Osteocyte (in vitro differentiated cells): Measurements from ENCODE around the gene APCDD1L. TPM values are rescaled to one million over a fixed set of nuclear protein-coding genes. Genes with fewer than 3 reads are reported as not detected.
A peak's percentile ranks its signal among the peaks of the same experiment; 100 is the strongest.
"Not testable (repeated sequence)": the region's sequence is repeated elsewhere in the genome, so short reads cannot be mapped to it uniquely, and the experiment has no call there.

Experiments used
- DNase-seq: peaks from one replicate; pipeline ENCODE4 v3.0.0; 2021; ENCODE audit warnings: mixed read lengths; ENCODE audit not compliant: unreplicated experiment; ENCODE audit errors: extremely low spot score
- H3K27ac Mint-ChIP-seq: one replicate; pipeline ENCODE4 v1.8.0; 2021; ENCODE audit warnings: mild to moderate bottlenecking, mixed read lengths; ENCODE audit not compliant: unreplicated experiment
- H3K27me3 Mint-ChIP-seq: one replicate; pipeline ENCODE4 v1.8.0; 2021; ENCODE audit warnings: mixed read lengths; ENCODE audit not compliant: unreplicated experiment
- H3K36me3 Mint-ChIP-seq: one replicate; pipeline ENCODE4 v1.8.0; 2021; ENCODE audit warnings: mixed read lengths; ENCODE audit not compliant: unreplicated experiment
- H3K4me1 Mint-ChIP-seq: one replicate; pipeline ENCODE4 v1.8.0; 2021; ENCODE audit warnings: mixed read lengths; ENCODE audit not compliant: unreplicated experiment
- H3K4me3 Mint-ChIP-seq: one replicate; pipeline ENCODE4 v1.8.0; 2021; ENCODE audit warnings: mild to moderate bottlenecking, moderate library complexity, mixed read lengths; ENCODE audit not compliant: unreplicated experiment
- H3K9me3 Mint-ChIP-seq: one replicate; pipeline ENCODE4 v1.8.0; 2021; ENCODE audit warnings: mixed read lengths; ENCODE audit not compliant: unreplicated experiment
- CTCF ChIP-seq: fragments of 200-600 bp; sonication (generic); IDR thresholded peaks from 2 replicates; pipeline ENCODE4 v1.5.0; 2021; ENCODE audit warnings: antibody characterized with exemption, mild to moderate bottlenecking, moderate library complexity
- total RNA-seq: library from RNA; stranded (reverse); gene quantifications from 2 replicates; pipeline ENCODE4 v1.2.1, GENCODE V29; 2021

APCDD1L gene
- total RNA-seq, 1 donor from 2014 or later = 3.1 TPM

GRCh38 chr20:58432186-58432954 lies 82.8 kb downstream of the APCDD1L start:
- TF ChIP-seq CTCF = no peak
- no peak for DNase-seq
- Mint-ChIP-seq H3K27me3 (no peaks in the 10 kb centered on the region), H3K36me3 (peaks cover 7% of the 10 kb centered on the region), H3K4me3 (no peak overlapping the region), H3K9me3 (no peaks in the 10 kb centered on the region), H3K4me1 (peaks cover 24% of the 10 kb centered on the region), H3K27ac (peak overlapping the region; percentile 41)

- TF ChIP-seq CTCF = no peak
- H3K9me3 Mint-ChIP-seq = no peaks in the 10 kb centered on the region
- peaks cover 7% of the 10 kb centered on the region for H3K36me3 Mint-ChIP-seq
- peaks cover 24% of the 10 kb centered on the region for H3K4me1 Mint-ChIP-seq
- H3K27me3 Mint-ChIP-seq = no peaks in the 10 kb centered on the region
- no peak overlapping the region for H3K4me3 Mint-ChIP-seq
- DNase-seq = no peak
- H3K27ac Mint-ChIP-seq = no peak overlapping the region
Observed at GRCh38 chr20:58431134-58431533, 84.1 kb downstream of the APCDD1L start.

- Mint-ChIP-seq H3K4me3 (no peak overlapping the region), H3K36me3 (peaks cover 11% of the 10 kb centered on the region), H3K4me1 (peaks cover 24% of the 10 kb centered on the region), H3K27ac (no peak overlapping the region), H3K27me3 (no peaks in the 10 kb centered on the region), H3K9me3 (no peaks in the 10 kb centered on the region)
- no peak for TF ChIP-seq CTCF
- no peak for DNase-seq
Observed at GRCh38 chr20:58429303-58429702, 85.9 kb downstream of the APCDD1L start.

GRCh38 chr20:58428364-58428763 lies 86.8 kb downstream of the APCDD1L start:
- H3K27me3 Mint-ChIP-seq = no peaks in the 10 kb centered on the region
- H3K9me3 Mint-ChIP-seq = no peaks in the 10 kb centered on the region
- no peak overlapping the region for H3K4me3 Mint-ChIP-seq
- H3K4me1 Mint-ChIP-seq = peaks cover 17% of the 10 kb centered on the region
- DNase-seq = no peak
- H3K27ac Mint-ChIP-seq = no peak overlapping the region
- peaks cover 11% of the 10 kb centered on the region for H3K36me3 Mint-ChIP-seq
- no peak for TF ChIP-seq CTCF

GRCh38 chr20:58427571-58427970 lies 87.6 kb downstream of the APCDD1L start:
- H3K9me3 Mint-ChIP-seq, H3K4me1 Mint-ChIP-seq, H3K27me3 Mint-ChIP-seq, DNase-seq, H3K4me3 Mint-ChIP-seq, H3K27ac Mint-ChIP-seq: not testable (repeated sequence)
- peaks cover 11% of the 10 kb centered on the region for H3K36me3 Mint-ChIP-seq
